Loucy (cell line): ENCODE data around the gene C1QL2.

Experiments used
- H2AFZ ChIP-seq: fragments of 200-600 bp; sonication (generic); 2 replicates; pipeline ENCODE4 v1.6.0; 2016; ENCODE audit warnings: antibody characterized with exemption, mild to moderate bottlenecking, low read length, moderate library complexity
- H3F3A ChIP-seq: fragments of 200-600 bp; 2 replicates; pipeline ENCODE4 v1.6.0; 2016; ENCODE audit warnings: antibody characterized with exemption, low read depth, mild to moderate bottlenecking
- H3K27me3 ChIP-seq: fragments of 200-600 bp; sonication (generic); 2 replicates; pipeline ENCODE4 v1.6.1; 2014; ENCODE audit warnings: low read length, mild to moderate bottlenecking; ENCODE audit not compliant: insufficient read depth, poor library complexity, severe bottlenecking
- H3K36me3 ChIP-seq: fragments of 200-600 bp; sonication (generic); 2 replicates; pipeline ENCODE4 v1.6.1; 2016; ENCODE audit warnings: low read length; ENCODE audit not compliant: insufficient read depth
- H3K4me1 ChIP-seq: fragments of 200-600 bp; sonication (generic); 2 replicates; pipeline ENCODE4 v1.5.1; 2014; ENCODE audit warnings: low read length, mild to moderate bottlenecking; ENCODE audit not compliant: insufficient read depth, poor library complexity, severe bottlenecking
- H3K4me2 ChIP-seq: fragments of 200-600 bp; sonication (generic); 2 replicates; pipeline ENCODE4 v1.6.0; 2014; ENCODE audit warnings: antibody characterized with exemption, low read length, low read depth, mild to moderate bottlenecking; ENCODE audit not compliant: poor library complexity, severe bottlenecking
- H3K4me3 ChIP-seq: fragments of 200-600 bp; sonication (generic); 2 replicates; pipeline ENCODE4 v1.5.1; 2014; ENCODE audit warnings: low read length, mild to moderate bottlenecking, mixed read lengths; ENCODE audit not compliant: poor library complexity, severe bottlenecking
- H3K79me2 ChIP-seq: fragments of 200-600 bp; sonication (generic); 2 replicates; pipeline ENCODE4 v1.6.1; 2014; ENCODE audit warnings: low read length; ENCODE audit not compliant: insufficient read depth
- H3K9ac ChIP-seq: fragments of 200-600 bp; sonication (generic); 2 replicates; pipeline ENCODE4 v1.6.0; 2014; ENCODE audit warnings: mild to moderate bottlenecking, low read depth, low read length, moderate library complexity; ENCODE audit not compliant: poor library complexity, severe bottlenecking
- H3K9me2 ChIP-seq: fragments of 200-600 bp; sonication (generic); replicated peaks from 2 replicates; pipeline ENCODE4 v1.6.1; 2016; ENCODE audit warnings: low read depth, low read length, mixed read lengths
- H3K9me3 ChIP-seq: fragments of 200-600 bp; sonication (generic); 2 replicates; pipeline ENCODE4 v1.6.1; 2014; ENCODE audit warnings: mild to moderate bottlenecking, antibody characterized with exemption, low read length, low read depth; ENCODE audit not compliant: insufficient read depth
- H4K20me1 ChIP-seq: fragments of 200-600 bp; sonication (generic); 2 replicates; pipeline ENCODE4 v1.6.0; 2014; ENCODE audit warnings: antibody characterized with exemption, low read length, mild to moderate bottlenecking; ENCODE audit not compliant: insufficient read depth, poor library complexity, severe bottlenecking
- CTCF ChIP-seq: fragments of 200-600 bp; sonication (generic); conservative IDR thresholded peaks from 2 replicates; pipeline ENCODE4 v1.5.1; 2014; ENCODE audit warnings: mild to moderate bottlenecking, antibody characterized with exemption, low read length
- EZH2phosphoT487 ChIP-seq: fragments of 200-600 bp; IDR thresholded peaks from 2 replicates; pipeline ENCODE4 v1.6.1; 2018; ENCODE audit warnings: antibody characterized with exemption, mild to moderate bottlenecking, moderate library complexity, borderline replicate concordance

Gene C1QL2

GRCh38 chr2:119205001-119205706, 46.6 kb upstream of the C1QL2 start:
- Histone ChIP-seq H4K20me1 (no peaks in the 10 kb centered on the region), H3K79me2 (no peaks in the 10 kb centered on the region), H2AFZ (no peak overlapping the region)

GRCh38 chr2:119204525-119204924, 46.0 kb upstream of the C1QL2 start:
- H3K9me2 ChIP-seq: no peaks in the 10 kb centered on the region
- no peak overlapping the region for H3K9ac ChIP-seq
- H3K27me3 ChIP-seq: no peaks in the 10 kb centered on the region
- no peak overlapping the region for H2AFZ ChIP-seq
- H3K79me2 ChIP-seq: no peaks in the 10 kb centered on the region
- TF ChIP-seq EZH2phosphoT487: no peak
- no peak for TF ChIP-seq CTCF
- H3K4me1 ChIP-seq: no peaks in the 10 kb centered on the region
- H3K4me3 ChIP-seq: no peak overlapping the region
- no peaks in the 10 kb centered on the region for H4K20me1 ChIP-seq
- no peaks in the 10 kb centered on the region for H3K9me3 ChIP-seq
- no peak overlapping the region for H3K4me2 ChIP-seq
- H3F3A ChIP-seq: no peaks in the 10 kb centered on the region
- H3K36me3 ChIP-seq: no peaks in the 10 kb centered on the region

More at GRCh38 chr2:119205001-119205706, 46.6 kb upstream of the C1QL2 start:
- no peak overlapping the region for H3K4me2 ChIP-seq
- H3K9ac ChIP-seq: no peak overlapping the region
- no peak for TF ChIP-seq CTCF
- no peak for TF ChIP-seq EZH2phosphoT487
- H3K9me3 ChIP-seq: no peaks in the 10 kb centered on the region
- H3K36me3 ChIP-seq: no peaks in the 10 kb centered on the region
- no peaks in the 10 kb centered on the region for H3F3A ChIP-seq
- H3K4me3 ChIP-seq: no peak overlapping the region
- H3K9me2 ChIP-seq: no peaks in the 10 kb centered on the region
- no peaks in the 10 kb centered on the region for H3K27me3 ChIP-seq
- H3K4me1 ChIP-seq: no peaks in the 10 kb centered on the region

- Histone ChIP-seq H3K4me3 (no peak overlapping the region), H3K36me3 (no peaks in the 10 kb centered on the region), H3K9me3 (no peaks in the 10 kb centered on the region), H3K4me1 (no peaks in the 10 kb centered on the region), H3K79me2 (no peaks in the 10 kb centered on the region), H2AFZ (no peak overlapping the region), H3F3A (no peaks in the 10 kb centered on the region), H4K20me1 (no peaks in the 10 kb centered on the region), H3K9me2 (no peaks in the 10 kb centered on the region), H3K27me3 (no peaks in the 10 kb centered on the region), H3K4me2 (no peak overlapping the region), H3K9ac (no peak overlapping the region)
- no peak for TF ChIP-seq EZH2phosphoT487
Observed at GRCh38 chr2:119202610-119203310, 44.2 kb upstream of the C1QL2 start.
